ENCODE data around the gene GDF15.

GRCh38 chr19:18426416-18426767 is 40.4 kb downstream of the GDF15 start:
- no peak for TF ChIP-seq CTCF (IDR thresholded peaks at IDR 0.05)
- no peak for TF ChIP-seq POLR2A (IDR thresholded peaks at IDR 0.05)

Measured in uterus (tissue), 2 donors.